Measurements from ENCODE around the gene TMC4. TPM values are rescaled to one million over a fixed set of nuclear protein-coding genes. Genes with fewer than 3 reads are reported as not detected.

TMC4 gene
- total and polyA plus RNA-seq, 5 donors from 2014 or later: 0.42 to 1.1 (median 0.55) TPM; not detected in 1

- Mint-ChIP-seq H3K27ac (peak within 1 kb of the TSS; percentile 99 to 100 (median 99)), H3K4me1 (peaks cover 0 to 55% (median 26%) of the 10 kb centered on the region in 4 donors), H3K9me3 (no peaks in the 10 kb centered on the region), H3K27me3 (no peaks in the 10 kb centered on the region), H3K4me3 (peak within 1 kb of the TSS; percentile 95 to 97 (median 96)), H3K36me3 (peaks cover 9% of the 10 kb centered on the region)
- H3K27ac ChIP-seq (ENCODE audit: insufficient read depth, low read length, poor library complexity, severe bottlenecking): peak within 1 kb of the TSS; percentile 100
- H3K4me1 ChIP-seq (ENCODE audit: control insufficient read depth, insufficient read depth, low read length, poor library complexity, severe bottlenecking): peaks cover 26% of the 10 kb centered on the region
- ATAC-seq (ENCODE audit: low read depth in 2 of 2) (peak; percentile 18 to 19), DNase-seq (peak in 2 of 3 donors; percentile 83 to 91)
- peaks cover 7% of the 10 kb centered on the region for H3K36me3 ChIP-seq (ENCODE audit: control insufficient read depth, insufficient read depth, low read length)
- H3K9me3 ChIP-seq (ENCODE audit: control insufficient read depth in 2 of 2, low read length in 2 of 2): no peaks in the 10 kb centered on the region
- H3K4me3 ChIP-seq (ENCODE audit: low read depth, low read length): peak within 1 kb of the TSS; percentile 69
- H3K27me3 ChIP-seq (ENCODE audit: control insufficient read depth, insufficient read depth, low read length): no peaks in the 10 kb centered on the region
These were observed 18.3 kb upstream of the TMC4 start, which contains the start of gene TSEN34 for GRCh38 chr19:54191011-54191810. Gene TSEN34 (plus strand): TSS chr19:54191308. CDS start chr19:54191365, 57 bp downstream.

- DNase-seq: peak; percentile 100
- Mint-ChIP-seq H3K27me3 (no peaks in the 10 kb centered on the region), H3K9me3 (no peaks in the 10 kb centered on the region), H3K36me3 (peaks cover 10% of the 10 kb centered on the region), H3K4me3 (peak overlapping the region; percentile 95 to 97 (median 96)), H3K4me1 (peaks cover 0 to 55% (median 26%) of the 10 kb centered on the region in 4 donors), H3K27ac (peak overlapping the region; percentile 99 to 100 (median 99))
- peak overlapping the region; percentile 100 for H3K27ac ChIP-seq (ENCODE audit: insufficient read depth, low read length, poor library complexity, severe bottlenecking)
- peak overlapping the region; percentile 59 for H3K4me3 ChIP-seq (ENCODE audit: low read depth, low read length)
- no peaks in the 10 kb centered on the region for H3K27me3 ChIP-seq (ENCODE audit: control insufficient read depth, insufficient read depth, low read length)
- H3K9me3 ChIP-seq (ENCODE audit: control insufficient read depth in 2 of 2, low read length in 2 of 2): no peaks in the 10 kb centered on the region
- peaks cover 26% of the 10 kb centered on the region for H3K4me1 ChIP-seq (ENCODE audit: control insufficient read depth, insufficient read depth, low read length, poor library complexity, severe bottlenecking)
- peak; percentile 64 to 65 for ATAC-seq (ENCODE audit: low read depth in 2 of 2)
- peaks cover 7% of the 10 kb centered on the region for H3K36me3 ChIP-seq (ENCODE audit: control insufficient read depth, insufficient read depth, low read length)
These were observed 17.6 kb upstream of the TMC4 start for GRCh38 chr19:54190503-54191010.

- Histone ChIP-seq H3K9me3 (ENCODE audit: control insufficient read depth in 2 of 2, low read length in 2 of 2) (no peaks in the 10 kb centered on the region), H3K4me1 (ENCODE audit: control insufficient read depth, insufficient read depth, low read length, poor library complexity, severe bottlenecking) (peaks cover 26% of the 10 kb centered on the region), H3K4me3 (ENCODE audit: low read depth, low read length) (peak overlapping the region; percentile 69), H3K27ac (ENCODE audit: insufficient read depth, low read length, poor library complexity, severe bottlenecking) (peak overlapping the region; percentile 100), H3K36me3 (ENCODE audit: control insufficient read depth, insufficient read depth, low read length) (peaks cover 7% of the 10 kb centered on the region), H3K27me3 (ENCODE audit: control insufficient read depth, insufficient read depth, low read length) (no peaks in the 10 kb centered on the region)
- Mint-ChIP-seq H3K27ac (peak overlapping the region; percentile 99 to 100 (median 99)), H3K36me3 (peaks cover 5% of the 10 kb centered on the region), H3K9me3 (no peaks in the 10 kb centered on the region), H3K4me1 (peaks cover 0 to 55% (median 26%) of the 10 kb centered on the region in 4 donors), H3K4me3 (peak overlapping the region; percentile 95 to 97 (median 96)), H3K27me3 (no peaks in the 10 kb centered on the region)
- ATAC-seq (ENCODE audit: low read depth in 2 of 2) (peak; percentile 59 to 61), DNase-seq (peak; percentile 100)
These were observed 17.0 kb upstream of the TMC4 start for GRCh38 chr19:54189735-54190502.

GRCh38 chr19:54189145-54189734 is 16.3 kb upstream of the TMC4 start, which contains the start of gene MBOAT7:
Gene MBOAT7 (minus strand): TSS chr19:54189580. CDS start chr19:54188508, 1,072 bp downstream.
- H3K27me3 Mint-ChIP-seq: no peaks in the 10 kb centered on the region
- peak within 1 kb of the TSS; percentile 99 to 100 (median 99) for H3K27ac Mint-ChIP-seq
- H3K27me3 ChIP-seq (ENCODE audit: control insufficient read depth, insufficient read depth, low read length): no peaks in the 10 kb centered on the region
- peaks cover 7% of the 10 kb centered on the region for H3K36me3 ChIP-seq (ENCODE audit: control insufficient read depth, insufficient read depth, low read length)
- no peak for ATAC-seq (ENCODE audit: low read depth in 2 of 2)
- H3K4me1 Mint-ChIP-seq: peaks cover 0 to 55% (median 26%) of the 10 kb centered on the region in 4 donors
- no peak for DNase-seq
- peak within 1 kb of the TSS; percentile 100 for H3K27ac ChIP-seq (ENCODE audit: insufficient read depth, low read length, poor library complexity, severe bottlenecking)
- peaks cover 6% of the 10 kb centered on the region for H3K36me3 Mint-ChIP-seq
- peak within 1 kb of the TSS; percentile 95 to 97 (median 96) for H3K4me3 Mint-ChIP-seq
- no peaks in the 10 kb centered on the region for H3K9me3 ChIP-seq (ENCODE audit: control insufficient read depth in 2 of 2, low read length in 2 of 2)
- H3K4me3 ChIP-seq (ENCODE audit: low read depth, low read length): peak within 1 kb of the TSS; percentile 69
- peaks cover 26% of the 10 kb centered on the region for H3K4me1 ChIP-seq (ENCODE audit: control insufficient read depth, insufficient read depth, low read length, poor library complexity, severe bottlenecking)
- H3K9me3 Mint-ChIP-seq: no peaks in the 10 kb centered on the region

- ATAC-seq (ENCODE audit: low read depth in 2 of 2) (no peak), DNase-seq (peak in 2 of 3 donors; percentile 52 to 63)
- Histone ChIP-seq H3K27me3 (ENCODE audit: control insufficient read depth, insufficient read depth, low read length) (no peaks in the 10 kb centered on the region), H3K4me3 (ENCODE audit: low read depth, low read length) (no peak overlapping the region), H3K9me3 (ENCODE audit: control insufficient read depth in 2 of 2, low read length in 2 of 2) (no peaks in the 10 kb centered on the region), H3K36me3 (ENCODE audit: control insufficient read depth, insufficient read depth, low read length) (peaks cover 2% of the 10 kb centered on the region), H3K4me1 (ENCODE audit: control insufficient read depth, insufficient read depth, low read length, poor library complexity, severe bottlenecking) (peaks cover 26% of the 10 kb centered on the region), H3K27ac (ENCODE audit: insufficient read depth, low read length, poor library complexity, severe bottlenecking) (peak overlapping the region; percentile 100)
- H3K27ac Mint-ChIP-seq: peak overlapping the region; percentile 86 to 93 (median 90)
- no peaks in the 10 kb centered on the region for H3K27me3 Mint-ChIP-seq
- H3K36me3 Mint-ChIP-seq: peaks cover 12% of the 10 kb centered on the region
- no peaks in the 10 kb centered on the region for H3K9me3 Mint-ChIP-seq
- H3K4me1 Mint-ChIP-seq: peaks cover 0 to 53% (median 26%) of the 10 kb centered on the region in 4 donors
- peak overlapping the region; percentile 76 to 91 (median 81) for H3K4me3 Mint-ChIP-seq
These were observed 15.4 kb upstream of the TMC4 start for GRCh38 chr19:54188215-54188871.

GRCh38 chr19:54186934-54187381 is 14.0 kb upstream of the TMC4 start:
- ATAC-seq (ENCODE audit: low read depth in 2 of 2) (no peak), DNase-seq (no peak)
- peak overlapping the region in 1 of 3 donors; percentile 90 for H3K27ac Mint-ChIP-seq
- H3K9me3 ChIP-seq (ENCODE audit: control insufficient read depth in 2 of 2, low read length in 2 of 2): no peaks in the 10 kb centered on the region
- H3K9me3 Mint-ChIP-seq: no peaks in the 10 kb centered on the region
- H3K27ac ChIP-seq (ENCODE audit: insufficient read depth, low read length, poor library complexity, severe bottlenecking): no peak overlapping the region
- H3K4me1 ChIP-seq (ENCODE audit: control insufficient read depth, insufficient read depth, low read length, poor library complexity, severe bottlenecking): peaks cover 22% of the 10 kb centered on the region
- peaks cover 0 to 39% (median 18%) of the 10 kb centered on the region in 4 donors for H3K4me1 Mint-ChIP-seq
- H3K36me3 ChIP-seq (ENCODE audit: control insufficient read depth, insufficient read depth, low read length): no peaks in the 10 kb centered on the region
- no peaks in the 10 kb centered on the region for H3K27me3 ChIP-seq (ENCODE audit: control insufficient read depth, insufficient read depth, low read length)
- peaks cover 12% of the 10 kb centered on the region for H3K36me3 Mint-ChIP-seq
- no peaks in the 10 kb centered on the region for H3K27me3 Mint-ChIP-seq
- peak overlapping the region in 3 of 4 donors; percentile 68 to 85 (median 77) for H3K4me3 Mint-ChIP-seq
- no peak overlapping the region for H3K4me3 ChIP-seq (ENCODE audit: low read depth, low read length)

Data from CD4-positive, CD25-positive, alpha-beta regulatory T cell (primary cell).